LNCAP (cell line): ENCODE measurements around the gene DNMT1.

ENCODE experiments used
- TF ChIP-seq, protein P1 (sequence below): fragments of 450-650 bp; IDR thresholded peaks from 2 replicates; pipeline ENCODE4 v1.5.1; 2017; ENCODE audit warnings: mild to moderate bottlenecking

DNMT1 gene

DNA sequence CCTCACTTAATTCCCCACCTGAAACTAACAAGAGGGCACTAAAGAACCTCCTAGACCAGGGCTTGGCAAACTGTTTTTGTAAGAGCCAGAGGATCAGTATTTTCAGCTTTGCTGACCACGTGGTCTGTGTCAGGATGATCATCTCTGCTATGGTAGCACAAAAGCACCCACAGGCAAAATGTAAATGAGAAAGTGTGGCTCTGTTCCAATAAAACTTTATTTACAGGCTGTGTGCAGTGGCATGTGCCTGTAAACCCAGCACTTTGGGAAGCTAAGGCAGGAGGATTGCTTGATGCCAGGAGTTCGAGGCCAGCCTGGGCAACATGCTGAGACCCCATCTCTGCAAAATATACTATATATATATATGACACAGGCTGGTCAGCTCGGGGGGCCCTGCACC is 31.2 kb downstream of the DNMT1 start:
- TF ChIP-seq, protein P1, sequence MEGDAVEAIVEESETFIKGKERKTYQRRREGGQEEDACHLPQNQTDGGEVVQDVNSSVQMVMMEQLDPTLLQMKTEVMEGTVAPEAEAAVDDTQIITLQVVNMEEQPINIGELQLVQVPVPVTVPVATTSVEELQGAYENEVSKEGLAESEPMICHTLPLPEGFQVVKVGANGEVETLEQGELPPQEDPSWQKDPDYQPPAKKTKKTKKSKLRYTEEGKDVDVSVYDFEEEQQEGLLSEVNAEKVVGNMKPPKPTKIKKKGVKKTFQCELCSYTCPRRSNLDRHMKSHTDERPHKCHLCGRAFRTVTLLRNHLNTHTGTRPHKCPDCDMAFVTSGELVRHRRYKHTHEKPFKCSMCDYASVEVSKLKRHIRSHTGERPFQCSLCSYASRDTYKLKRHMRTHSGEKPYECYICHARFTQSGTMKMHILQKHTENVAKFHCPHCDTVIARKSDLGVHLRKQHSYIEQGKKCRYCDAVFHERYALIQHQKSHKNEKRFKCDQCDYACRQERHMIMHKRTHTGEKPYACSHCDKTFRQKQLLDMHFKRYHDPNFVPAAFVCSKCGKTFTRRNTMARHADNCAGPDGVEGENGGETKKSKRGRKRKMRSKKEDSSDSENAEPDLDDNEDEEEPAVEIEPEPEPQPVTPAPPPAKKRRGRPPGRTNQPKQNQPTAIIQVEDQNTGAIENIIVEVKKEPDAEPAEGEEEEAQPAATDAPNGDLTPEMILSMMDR, result no peak

GRCh38 chr19:10159610-10160009 is 35.1 kb downstream of the DNMT1 start:
- TF ChIP-seq, protein P1, result no peak

DNA sequence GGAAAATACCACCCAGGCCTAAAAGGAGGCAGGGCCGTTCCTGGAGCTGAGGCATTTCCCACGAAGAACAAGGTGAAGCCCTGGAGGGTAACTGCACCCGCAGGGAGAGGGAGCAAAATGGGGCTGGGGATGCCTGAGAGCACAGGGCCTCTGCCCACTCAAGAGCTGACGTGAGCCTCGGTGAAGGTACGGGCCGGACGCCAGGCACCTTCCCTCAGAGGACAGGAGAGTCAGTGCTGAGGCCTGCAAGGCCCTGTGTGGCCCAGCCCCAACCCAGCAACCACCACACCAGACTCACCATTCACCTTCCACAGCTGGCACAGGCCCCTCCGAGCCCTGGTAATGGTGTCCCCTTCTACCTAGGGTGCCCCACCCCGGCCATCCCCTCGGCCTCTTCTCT is 36.3 kb downstream of the DNMT1 start:
- TF ChIP-seq, protein P1, result no peak

DNA sequence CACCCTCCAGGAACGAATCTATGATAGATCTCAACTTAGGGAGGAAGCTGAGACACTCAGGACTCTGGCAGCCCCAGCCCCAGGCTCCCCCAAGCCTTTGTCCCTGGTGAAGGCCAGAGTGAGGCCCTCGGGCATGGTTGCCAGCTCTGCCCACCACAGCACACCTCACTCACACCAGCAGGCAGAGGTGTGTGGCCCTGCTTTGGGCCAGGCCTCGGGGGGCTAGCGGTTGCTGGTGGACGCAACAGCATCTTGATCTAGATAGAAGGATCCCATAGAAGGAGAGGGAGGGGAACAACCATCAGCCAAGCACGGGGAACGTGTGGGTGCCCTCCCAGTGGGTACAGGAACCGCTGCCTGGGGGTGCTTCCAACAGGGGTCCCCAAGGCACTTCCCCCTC is 36.7 kb downstream of the DNMT1 start:
- TF ChIP-seq, protein P1, result no peak

DNA sequence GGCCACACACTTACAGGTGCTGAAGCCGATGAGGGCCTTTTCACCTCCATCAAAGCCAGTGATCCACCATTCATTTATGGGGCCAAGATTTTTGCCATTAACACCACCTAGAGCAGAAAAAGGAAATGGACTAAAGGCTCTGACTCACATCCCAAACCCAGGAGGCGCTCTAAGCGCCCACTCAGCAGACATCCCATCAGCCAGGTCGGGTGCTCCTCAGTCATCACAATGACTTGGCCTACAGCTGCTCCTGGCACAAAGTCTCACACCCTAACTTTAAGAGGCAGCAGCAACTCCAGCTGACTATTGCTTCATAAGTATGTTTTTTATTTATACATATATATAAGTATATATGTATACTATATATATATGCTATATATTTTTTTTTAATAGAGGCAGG is 38.9 kb downstream of the DNMT1 start:
- TF ChIP-seq, protein P1, result no peak

- TF ChIP-seq, protein P1, result no peak
Measured at GRCh38 chr19:10152100-10152499, 42.7 kb downstream of the DNMT1 start.

- TF ChIP-seq, protein P1, result no peak
Measured at GRCh38 chr19:10151521-10151920, 43.2 kb downstream of the DNMT1 start.

DNA sequence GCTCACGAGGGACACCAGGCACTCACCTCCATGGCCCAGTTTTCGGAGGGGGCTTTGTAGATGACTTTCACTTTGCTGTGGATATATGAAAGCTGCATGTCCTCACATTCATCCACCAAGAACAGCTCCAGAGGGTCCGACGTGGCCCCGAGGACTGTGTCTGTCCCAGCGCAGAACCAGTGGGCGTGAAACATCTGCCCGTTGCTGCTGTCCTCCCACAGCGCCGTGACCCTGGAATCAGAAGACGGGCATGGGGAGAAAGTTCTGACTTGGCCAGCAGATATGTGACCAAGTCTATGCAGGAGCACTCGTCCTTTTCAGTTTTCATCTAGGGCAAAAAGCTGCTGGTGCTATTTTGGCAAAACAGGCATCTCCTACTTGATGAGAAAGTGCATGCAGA is 45.3 kb downstream of the DNMT1 start:
- TF ChIP-seq, protein P1, result no peak
